ENCODE measurements around the gene NUAK2. TPM values are rescaled to one million over a fixed set of nuclear protein-coding genes. Genes with fewer than 3 reads are reported as not detected.

Gene NUAK2
- total and polyA plus RNA-seq, 2 donors from 2014 or later: 15.1 to 19.4 TPM

- Histone ChIP-seq H3K36me3 (ENCODE audit: control insufficient read depth in 2 of 3, insufficient read depth in 3 of 3, low read length in 3 of 3) (peaks cover 0 to 2% (median 0%) of the 10 kb centered on the region in 3 donors), H3K9me3 (ENCODE audit: control insufficient read depth in 2 of 3, insufficient read depth in 1 of 3, low read length in 3 of 3) (no peaks in the 10 kb centered on the region), H3K27me3 (ENCODE audit: control insufficient read depth, insufficient read depth, low read length) (no peaks in the 10 kb centered on the region), H3K9ac (ENCODE audit: low read length in 3 of 3) (peak overlapping the region in 2 of 3 donors; percentile 62 to 79), H3K4me3 (ENCODE audit: low read length in 3 of 3) (peak overlapping the region in 2 of 3 donors; percentile 56 to 97), H3K27ac (ENCODE audit: low read depth in 2 of 2, low read length in 2 of 2) (peak overlapping the region; percentile 69 to 80), H3K4me1 (ENCODE audit: control insufficient read depth in 2 of 3, insufficient read depth in 2 of 3, low read depth in 1 of 3, low read length in 3 of 3) (peaks cover 0 to 54% (median 36%) of the 10 kb centered on the region in 3 donors)
- intact Hi-C loops (cut with DNase I): no loop called here
- DNase-seq (peak; percentile 65 to 95 (median 81)), FAIRE-seq (no peak)
- TF ChIP-seq CTCF (IDR thresholded peaks at IDR 0.05; ENCODE audit: borderline replicate concordance, extremely low read depth, insufficient read depth): no peak
These were observed 4.1 kb downstream of the NUAK2 start for GRCh38 chr1:205317311-205317917.

GRCh38 chr1:205316161-205316566 is 5.4 kb downstream of the NUAK2 start:
- H3K27me3 ChIP-seq (ENCODE audit: control insufficient read depth, insufficient read depth, low read length): no peaks in the 10 kb centered on the region
- DNase-seq (no peak), FAIRE-seq (no peak)
- peak overlapping the region in 1 of 3 donors; percentile 16 for H3K4me3 ChIP-seq (ENCODE audit: low read length in 3 of 3)
- no peak overlapping the region for H3K9ac ChIP-seq (ENCODE audit: low read length in 3 of 3)
- no peaks in the 10 kb centered on the region for H3K9me3 ChIP-seq (ENCODE audit: control insufficient read depth in 2 of 3, insufficient read depth in 1 of 3, low read length in 3 of 3)
- peaks cover 2 to 12% (median 10%) of the 10 kb centered on the region in 3 donors for H3K36me3 ChIP-seq (ENCODE audit: control insufficient read depth in 2 of 3, insufficient read depth in 3 of 3, low read length in 3 of 3)
- H3K27ac ChIP-seq (ENCODE audit: low read depth in 2 of 2, low read length in 2 of 2): peak overlapping the region in 1 of 2 donors; percentile 80
- intact Hi-C loops (cut with DNase I): no loop called here
- TF ChIP-seq CTCF (IDR thresholded peaks at IDR 0.05; ENCODE audit: borderline replicate concordance, extremely low read depth, insufficient read depth): no peak
- peaks cover 0 to 56% (median 34%) of the 10 kb centered on the region in 3 donors for H3K4me1 ChIP-seq (ENCODE audit: control insufficient read depth in 2 of 3, insufficient read depth in 2 of 3, low read depth in 1 of 3, low read length in 3 of 3)

- Histone ChIP-seq H3K27me3 (ENCODE audit: control insufficient read depth, insufficient read depth, low read length) (no peaks in the 10 kb centered on the region), H3K36me3 (ENCODE audit: control insufficient read depth in 2 of 3, insufficient read depth in 3 of 3, low read length in 3 of 3) (peaks cover 2 to 23% (median 20%) of the 10 kb centered on the region in 3 donors), H3K4me3 (ENCODE audit: low read length in 3 of 3) (no peak overlapping the region), H3K4me1 (ENCODE audit: control insufficient read depth in 2 of 3, insufficient read depth in 2 of 3, low read depth in 1 of 3, low read length in 3 of 3) (peaks cover 0 to 59% (median 37%) of the 10 kb centered on the region in 3 donors), H3K27ac (ENCODE audit: low read depth in 2 of 2, low read length in 2 of 2) (peak overlapping the region; percentile 35 to 66), H3K9ac (ENCODE audit: low read length in 3 of 3) (peak overlapping the region in 1 of 3 donors; percentile 30), H3K9me3 (ENCODE audit: control insufficient read depth in 2 of 3, insufficient read depth in 1 of 3, low read length in 3 of 3) (no peaks in the 10 kb centered on the region)
- DNase-seq: no peak
- no peak for FAIRE-seq
- no peak for TF ChIP-seq CTCF (IDR thresholded peaks at IDR 0.05; ENCODE audit: borderline replicate concordance, extremely low read depth, insufficient read depth)
- intact Hi-C loops (cut with DNase I): no loop called here
These were observed 6.4 kb downstream of the NUAK2 start for GRCh38 chr1:205315008-205315618.
